ENCODE data around the gene S100A13. TPM values are rescaled to one million over a fixed set of nuclear protein-coding genes. Genes with fewer than 3 reads are reported as not detected.

Gene S100A13
- total and polyA plus RNA-seq, 9 of the 15 experiments (the other 6 are each of a cell fraction or from before 2014, with no cell fraction given): 41.9 to 129 (median 58.0) TPM

- H3K4me3 ChIP-seq: no peak overlapping the region
- no peak overlapping the region for H3K9ac ChIP-seq (ENCODE audit: insufficient read depth in 1 of 2, low read depth in 2 of 2, low read length in 2 of 2)
- BruUV-seq (replicated peaks): no TSS peak
- no peak overlapping the region for H3K27ac ChIP-seq (ENCODE audit: extremely low read depth, low read depth, low read length)
- H2AFZ ChIP-seq (ENCODE audit: low read depth, low read length): no peak overlapping the region
- H3K9me1 ChIP-seq (ENCODE audit: control insufficient read depth, insufficient read depth, low read length): no peaks in the 10 kb centered on the region
- in situ Hi-C loops (cut with MboI) (no loop called here), intact Hi-C loops (cut with micrococcal nuclease) (no loop called here)
- H3K79me2 ChIP-seq (ENCODE audit: control insufficient read depth, insufficient read depth, low read length): no peaks in the 10 kb centered on the region
- no peaks in the 10 kb centered on the region for H4K20me1 ChIP-seq (replicated peaks; ENCODE audit: control insufficient read depth, insufficient read depth, low read length)
- no peaks in the 10 kb centered on the region for H3K27me3 ChIP-seq (ENCODE audit: control insufficient read depth in 2 of 2, insufficient read depth in 2 of 2, low read length in 2 of 2)
- no peak overlapping the region for H3K4me2 ChIP-seq (ENCODE audit: insufficient read depth, low read length)
- no peaks in the 10 kb centered on the region for H3K36me3 ChIP-seq (ENCODE audit: control insufficient read depth, insufficient read depth, low read length)
- CTCF ChIA-PET (ENCODE audit: low intra/inter-chr PET ratio): no interaction called here
- POLR2A ChIA-PET: interaction anchor here (0.6 to 1.1 kb wide), 3 partner anchors 15 to 52 kb away, joined by 3 read pairs; no protein-coding TSS in a partner anchor
- ATAC-seq: no peak
- no peak for TF ChIP-seq ZFP1 (CRISPR knock-in tag; IDR thresholded peaks at IDR 0.05)
- no peak for DNase-seq (ENCODE audit: extremely low read depth in 1 of 4, low spot score in 3 of 4)
- H3K4me1 ChIP-seq (replicated peaks in 1 of 2; ENCODE audit: control insufficient read depth in 2 of 2, insufficient read depth in 2 of 2, low read length in 2 of 2): peaks cover 0 to 5% of the 10 kb centered on the region in 2 experiments; a peak in 2 of 5 replicates
- H3K9me3 ChIP-seq (replicated peaks; ENCODE audit: control insufficient read depth, insufficient read depth, low read depth, low read length): no peaks in the 10 kb centered on the region
- FAIRE-seq: no peak
Observed at GRCh38 chr1:153578490-153578889, 48.8 kb downstream of the S100A13 start.

GRCh38 chr1:153577624-153578051, 49.7 kb downstream of the S100A13 start:
- Histone ChIP-seq H3K4me2 (ENCODE audit: insufficient read depth, low read length) (no peak overlapping the region; the same call in 1 of the 2 replicates), H3K79me2 (ENCODE audit: control insufficient read depth, insufficient read depth, low read length) (no peaks in the 10 kb centered on the region), H3K9me1 (ENCODE audit: control insufficient read depth, insufficient read depth, low read length) (no peaks in the 10 kb centered on the region), H3K9me3 (replicated peaks; ENCODE audit: control insufficient read depth, insufficient read depth, low read depth, low read length) (no peaks in the 10 kb centered on the region), H2AFZ (ENCODE audit: low read depth, low read length) (no peak overlapping the region), H3K27ac (ENCODE audit: extremely low read depth, low read depth, low read length) (no peak overlapping the region), H3K36me3 (ENCODE audit: control insufficient read depth, insufficient read depth, low read length) (no peaks in the 10 kb centered on the region), H4K20me1 (replicated peaks; ENCODE audit: control insufficient read depth, insufficient read depth, low read length) (no peaks in the 10 kb centered on the region), H3K27me3 (ENCODE audit: control insufficient read depth in 2 of 2, insufficient read depth in 2 of 2, low read length in 2 of 2) (no peaks in the 10 kb centered on the region), H3K4me1 (replicated peaks in 1 of 2; ENCODE audit: control insufficient read depth in 2 of 2, insufficient read depth in 2 of 2, low read length in 2 of 2) (peaks cover 0 to 5% of the 10 kb centered on the region in 2 experiments; a peak in 2 of 5 replicates), H3K4me3 (no peak overlapping the region), H3K9ac (ENCODE audit: insufficient read depth in 1 of 2, low read depth in 2 of 2, low read length in 2 of 2) (peak overlapping the region in 1 of 2 experiments; percentile 78; a peak in 1 of 4 replicates)
- in situ Hi-C loops (cut with MboI) (no loop called here), intact Hi-C loops (cut with micrococcal nuclease) (no loop called here)
- DNase-seq (ENCODE audit: extremely low read depth in 1 of 4, low spot score in 3 of 4) (peak in 1 of 4 experiments; percentile 35), ATAC-seq (peak; percentile 71), FAIRE-seq (no peak)
- WGBS (ENCODE audit: insufficient coverage, low coverage, missing lambda C conversion rate): 1% methylated on average over 9 of the region's 9 CpGs
- CTCF ChIA-PET (ENCODE audit: low intra/inter-chr PET ratio): no interaction called here
- TF ChIP-seq KLF16 (IDR thresholded peaks at IDR 0.05) (no peak), EGR1 (conservative IDR thresholded peaks at IDR 0.05) (0 out of 2 replicates have a peak, but pooled peaks have one; percentile 15), FOXA1 (IDR thresholded peaks at IDR 0.05; ENCODE audit: borderline replicate concordance) (no peak)
- no TSS peak for BruUV-seq (replicated peaks)
- POLR2A ChIA-PET: interaction anchor here (0.6 to 1.1 kb wide), 8 partner anchors 14 to 56 kb away, joined by 3 to 4 read pairs (median 3); partner anchors contain the start of gene CHTOP

Measured in K562 (cell line).